Muscle of arm (tissue), 12 donors: ENCODE results near the gene ARHGEF1. TPM values are rescaled to one million over a fixed set of nuclear protein-coding genes. Genes with fewer than 3 reads are reported as not detected.
"Not testable (repeated sequence)": the region's sequence is repeated elsewhere in the genome, so short reads cannot be mapped to it uniquely, and the experiment has no call there.

Experiments used
- DNase-seq: peaks from one replicate; pipeline ENCODE4 v3.0.0-alpha.2; 2013
- polyA plus RNA-seq, 12 donors: library from polyadenylated mRNA; unstranded; fragments of 120-200 nt; gene quantifications; one replicate each; pipeline ENCODE4 v1.2.1, GENCODE V29; 2013; ENCODE audit not compliant: insufficient read length in 12 of 12

The ARHGEF1 gene
- polyA plus RNA-seq, 12 donors = 28.7 to 116 (median 35.3) TPM; not detected in 1

GRCh38 chr19:41860419-41861115, 22.4 kb upstream of the ARHGEF1 start:
- DNase-seq = no peak

- no peak for DNase-seq
Observed at GRCh38 chr19:41861116-41861768, 21.7 kb upstream of the ARHGEF1 start.

GRCh38 chr19:41861846-41862245, 21.1 kb upstream of the ARHGEF1 start:
- DNase-seq = no peak

- DNase-seq = no peak
Observed at GRCh38 chr19:41862445-41862986, 20.5 kb upstream of the ARHGEF1 start.

GRCh38 chr19:41863209-41863931, 19.6 kb upstream of the ARHGEF1 start:
- DNase-seq = no peak

GRCh38 chr19:41864374-41864773, 18.6 kb upstream of the ARHGEF1 start:
- no peak for DNase-seq

GRCh38 chr19:41866284-41866683, 16.7 kb upstream of the ARHGEF1 start:
- DNase-seq = no peak

- no peak for DNase-seq
Observed at GRCh38 chr19:41868120-41868988, 14.6 kb upstream of the ARHGEF1 start.

- no peak for DNase-seq
Observed at GRCh38 chr19:41868989-41869300, 14.0 kb upstream of the ARHGEF1 start.

GRCh38 chr19:41869374-41869955, 13.5 kb upstream of the ARHGEF1 start:
- no peak for DNase-seq

- no peak for DNase-seq
Observed at GRCh38 chr19:41870401-41870873, 12.5 kb upstream of the ARHGEF1 start.

GRCh38 chr19:41871573-41872383, 11.2 kb upstream of the ARHGEF1 start:
- DNase-seq = no peak

GRCh38 chr19:41872384-41872774, 10.6 kb upstream of the ARHGEF1 start:
- DNase-seq = no peak

GRCh38 chr19:41872775-41873647, 10.0 kb upstream of the ARHGEF1 start:
- DNase-seq = no peak

- DNase-seq = not testable (repeated sequence)
Observed at GRCh38 chr19:41875973-41876372, 7.0 kb upstream of the ARHGEF1 start.

GRCh38 chr19:41876847-41877832, 5.8 kb upstream of the ARHGEF1 start, which contains the start of gene CD79A:
Gene CD79A, plus strand, starts transcription at chr19:41877279. Its CDS starts 26 bp downstream, at chr19:41877305.
- DNase-seq = no peak
